Stimulated activated CD4-positive, alpha-beta T cell treated with anti-CD3 and anti-CD28 coated beads, Interleukin-4, amount 100 ng/mL, for 4 hours (primary cell): Measurements from ENCODE around the gene OSBP2.

Experiments
- DNase-seq, 2 experiments: peaks; one replicate each; pipeline ENCODE4 v3.0.0-alpha.2; 2020

Gene OSBP2

DNA sequence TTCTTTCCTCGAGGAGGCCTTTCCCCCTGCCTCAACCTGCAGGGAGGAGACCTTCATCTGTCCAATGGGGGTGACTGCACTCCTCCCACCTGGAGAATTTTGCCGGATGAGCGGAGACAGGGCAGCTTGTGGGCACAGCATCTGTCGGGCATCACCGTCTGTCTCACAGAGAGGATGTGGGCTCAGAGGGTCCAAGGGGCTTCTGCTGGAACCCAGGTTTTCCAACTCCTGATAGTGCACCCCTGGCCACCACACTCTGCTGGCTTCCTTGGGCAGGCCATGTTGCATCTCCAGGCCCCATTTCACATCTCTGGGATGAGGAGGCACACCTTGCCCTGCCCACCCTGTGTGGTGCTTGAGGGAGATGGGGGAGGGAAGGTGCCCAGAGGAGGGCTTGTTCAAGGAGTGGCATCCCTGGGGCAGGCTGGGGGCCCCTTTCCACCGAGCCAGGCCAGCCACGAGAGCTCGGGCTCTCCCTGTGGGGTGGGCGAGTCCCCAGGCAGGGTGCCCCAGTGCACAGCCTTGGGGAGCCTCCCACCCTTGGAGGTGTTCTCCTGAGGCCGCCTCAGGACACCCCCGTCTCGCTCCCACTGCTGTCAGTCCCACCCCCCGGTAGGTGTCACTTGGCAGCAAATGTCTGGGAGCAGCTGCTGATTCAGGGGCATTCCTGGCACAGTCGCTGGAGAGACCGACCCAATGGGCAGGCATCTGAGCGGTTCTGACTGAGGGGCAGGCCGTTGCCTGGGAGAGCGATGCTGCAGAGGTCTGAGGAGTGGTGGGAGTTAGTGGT is 189.7 kb downstream of the OSBP2 start:
- DNase-seq: no peak

DNA sequence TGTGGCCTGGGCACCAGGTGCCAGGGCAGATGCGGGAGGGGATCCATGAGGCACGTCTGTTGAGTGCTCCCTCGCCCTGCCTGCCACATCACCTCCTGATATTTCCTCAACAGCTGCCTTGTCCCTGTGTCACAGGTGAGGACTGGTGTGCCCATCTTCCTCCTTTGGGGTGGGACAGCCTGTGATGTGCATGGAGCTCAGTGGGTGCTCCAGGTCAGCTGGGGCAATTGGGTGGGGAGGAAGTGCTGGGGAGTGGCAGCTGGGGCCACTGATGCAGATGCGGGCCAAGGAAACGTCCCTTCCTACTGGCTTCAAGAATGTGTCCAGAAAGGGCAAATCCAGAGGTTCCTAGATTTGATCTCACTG is 190.3 kb downstream of the OSBP2 start:
- no peak for DNase-seq

DNA sequence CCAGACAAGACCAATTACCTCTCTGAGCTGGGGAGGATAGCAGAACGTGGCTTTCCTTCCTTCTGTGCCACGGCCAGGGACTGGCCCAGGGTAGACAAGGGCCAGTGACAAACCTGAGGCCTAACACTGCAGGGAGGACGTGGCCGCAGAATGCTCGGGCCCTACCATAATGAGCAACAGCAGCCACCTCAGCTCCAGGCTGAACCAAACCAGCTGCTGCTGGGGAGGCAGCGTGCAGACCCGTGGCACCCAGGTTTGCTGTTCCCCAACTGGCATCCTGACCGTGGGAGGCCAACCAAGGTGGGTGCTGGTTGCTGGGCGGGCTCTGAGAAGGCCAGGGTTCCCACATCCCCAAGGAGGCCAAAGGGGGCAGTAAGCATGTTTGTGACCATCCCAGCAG is 190.9 kb downstream of the OSBP2 start:
- DNase-seq: no peak

DNA sequence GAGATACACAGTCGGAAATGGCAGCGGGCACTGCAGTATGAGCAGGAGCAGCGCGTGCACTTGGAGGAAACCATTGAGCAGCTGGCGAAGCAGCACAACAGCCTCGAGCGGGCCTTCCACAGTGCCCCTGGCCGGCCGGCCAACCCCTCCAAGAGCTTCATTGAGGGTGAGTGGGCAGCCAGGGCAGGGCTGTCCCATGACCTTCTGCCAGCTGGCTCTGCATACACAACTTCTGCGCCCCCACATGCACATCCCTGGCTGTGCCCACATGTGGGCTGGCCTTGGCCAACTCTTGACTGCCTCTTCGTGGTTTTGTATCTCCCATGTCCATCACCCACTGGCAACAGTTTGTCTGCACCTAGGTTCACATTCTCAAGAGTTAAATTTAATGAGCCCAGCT is 192.8 kb downstream of the OSBP2 start:
- no peak for DNase-seq

DNA sequence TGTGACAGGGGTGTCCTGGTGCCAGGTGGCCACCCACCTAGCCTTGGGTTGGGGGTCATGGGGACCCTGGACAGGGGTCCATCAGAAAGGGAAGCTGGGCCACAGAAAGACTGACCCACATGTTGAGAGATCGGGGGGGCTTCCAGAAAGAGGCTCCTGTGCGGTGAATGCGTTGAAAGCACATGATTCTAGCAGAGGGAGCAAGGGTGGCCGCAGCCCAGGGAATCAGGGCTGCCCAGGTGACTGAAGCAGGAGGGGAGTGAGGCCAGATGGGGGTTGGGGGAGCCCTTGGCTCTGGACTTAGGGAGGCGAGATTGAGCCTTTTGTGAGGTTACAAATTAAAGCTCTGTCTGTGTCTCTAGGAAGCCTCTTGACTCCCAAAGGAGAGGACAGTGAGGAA is 193.2 kb downstream of the OSBP2 start:
- no peak for DNase-seq

DNA sequence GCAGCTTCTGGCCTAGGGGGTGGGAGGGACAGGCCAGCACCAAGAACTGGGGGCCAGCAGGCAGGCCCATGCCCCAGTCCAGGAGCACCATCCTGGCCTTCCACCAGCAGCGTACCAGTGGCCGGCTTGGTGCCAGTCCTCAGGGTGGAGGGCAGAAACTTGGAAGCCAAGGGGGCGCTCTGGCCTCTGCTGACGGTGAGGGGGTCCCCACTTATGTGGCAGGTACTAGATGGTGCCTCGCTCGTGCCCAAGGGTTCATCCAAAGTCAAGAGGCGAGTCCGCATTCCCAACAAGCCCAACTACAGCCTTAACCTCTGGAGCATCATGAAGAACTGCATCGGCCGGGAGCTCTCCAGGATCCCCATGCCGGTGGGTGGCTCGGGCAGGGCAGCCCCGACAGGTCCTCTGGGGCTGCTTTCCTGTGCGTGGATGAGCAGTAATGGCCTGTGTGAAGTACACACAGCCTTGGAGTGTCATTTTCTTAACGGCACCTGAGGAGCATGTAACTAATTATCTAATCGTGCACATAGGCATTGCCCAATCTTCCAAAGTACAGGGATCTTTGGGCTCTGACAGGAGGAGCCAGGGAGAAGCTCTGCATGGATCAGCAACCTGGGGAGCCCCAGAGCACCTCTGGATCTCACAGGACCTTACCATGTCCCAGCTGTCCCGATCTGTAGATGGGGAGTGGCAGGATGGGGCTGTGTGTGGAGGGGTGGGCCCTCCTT is 194.8 kb downstream of the OSBP2 start:
- no peak for DNase-seq

DNA sequence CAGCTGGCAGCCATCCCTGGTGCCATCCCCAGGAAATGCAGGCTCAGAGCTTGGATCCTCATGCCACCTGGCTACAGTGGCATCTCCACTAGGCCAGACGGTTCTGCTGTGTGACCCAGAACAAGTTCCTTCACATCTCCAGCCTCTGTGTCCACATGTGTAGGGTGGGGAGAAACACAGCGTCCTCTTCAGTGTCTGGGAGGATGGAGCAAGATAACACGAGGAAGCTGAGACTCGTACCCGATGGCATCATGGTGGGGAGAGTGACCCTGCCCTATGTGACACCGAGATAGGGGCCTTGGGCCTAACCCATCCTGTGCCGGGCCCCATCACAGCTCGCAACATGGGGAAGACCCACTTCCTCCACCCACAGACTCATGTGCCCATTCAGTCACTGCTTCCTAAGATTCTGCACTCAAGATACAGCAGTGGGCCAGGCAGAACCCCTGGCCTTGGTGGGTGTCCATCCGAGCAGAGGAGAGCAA is 195.4 kb downstream of the OSBP2 start:
- no peak for DNase-seq

DNA sequence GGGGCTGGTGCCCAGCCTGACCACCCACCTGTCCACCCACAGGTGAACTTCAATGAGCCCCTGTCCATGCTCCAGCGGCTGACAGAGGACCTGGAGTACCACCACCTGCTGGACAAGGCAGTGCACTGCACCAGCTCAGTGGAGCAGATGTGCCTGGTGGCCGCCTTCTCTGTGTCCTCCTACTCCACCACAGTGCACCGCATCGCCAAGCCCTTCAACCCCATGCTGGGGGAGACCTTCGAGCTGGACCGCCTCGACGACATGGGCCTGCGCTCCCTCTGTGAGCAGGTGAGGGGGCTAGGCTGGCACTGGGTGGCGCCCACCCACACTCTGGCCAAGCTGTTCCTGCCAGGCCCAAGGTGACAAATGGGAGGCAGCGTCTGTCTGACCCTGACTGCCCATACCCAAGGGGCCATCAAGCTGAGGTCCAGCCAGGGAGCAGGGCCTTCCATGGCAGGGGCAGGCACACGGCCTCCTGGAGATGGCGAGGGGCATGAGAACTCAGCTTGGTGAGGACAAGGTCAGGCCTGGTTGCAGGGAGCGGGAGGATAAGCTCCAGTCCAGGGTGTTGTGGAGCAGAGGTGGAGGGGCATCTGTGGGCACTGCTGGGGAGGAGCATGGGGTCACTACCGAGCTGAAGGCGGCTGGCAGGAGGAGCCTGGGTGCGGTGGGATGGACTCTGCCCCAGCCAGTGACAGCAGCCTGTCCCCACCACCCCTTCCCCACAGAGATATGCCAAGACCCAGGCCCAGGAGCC is 196.2 kb downstream of the OSBP2 start:
- DNase-seq: peak; percentile 13 to 27

DNA sequence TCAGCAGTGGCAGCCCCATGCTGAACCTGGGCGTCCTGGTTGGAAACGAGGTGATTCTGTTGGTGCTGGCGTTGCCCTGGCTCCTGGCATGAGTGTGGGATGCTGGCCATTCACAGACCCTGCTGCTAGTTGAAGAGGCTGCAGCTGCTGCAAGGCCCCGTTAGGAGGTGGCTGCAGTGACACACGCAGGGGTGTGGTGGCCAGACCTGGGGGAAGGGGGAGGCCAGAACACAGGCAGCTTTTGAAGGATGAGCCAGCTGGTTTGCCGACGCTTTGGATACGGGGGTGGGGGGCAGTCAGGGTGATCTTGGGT is 196.7 kb downstream of the OSBP2 start:
- DNase-seq: no peak

DNA sequence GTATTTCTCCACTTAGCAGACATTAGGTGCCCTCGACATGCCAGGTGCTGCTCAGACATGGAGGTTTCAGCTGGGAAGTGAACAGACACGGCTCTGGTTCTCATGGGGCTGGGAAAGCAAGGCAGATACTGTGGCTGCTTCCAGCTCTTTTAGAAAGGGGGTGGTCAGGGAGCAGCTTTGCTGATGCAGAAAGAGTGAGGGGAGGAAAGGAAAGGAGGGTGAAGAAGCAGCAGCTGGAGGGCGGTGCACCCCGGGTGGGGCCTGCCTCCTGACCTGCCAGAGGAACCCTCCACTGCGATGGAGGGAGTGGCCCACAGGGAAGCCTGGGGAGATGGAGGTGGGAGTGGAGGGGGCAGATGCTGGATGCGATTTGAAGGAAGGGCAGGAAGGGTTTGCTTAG is 197.1 kb downstream of the OSBP2 start:
- DNase-seq: no peak

DNA sequence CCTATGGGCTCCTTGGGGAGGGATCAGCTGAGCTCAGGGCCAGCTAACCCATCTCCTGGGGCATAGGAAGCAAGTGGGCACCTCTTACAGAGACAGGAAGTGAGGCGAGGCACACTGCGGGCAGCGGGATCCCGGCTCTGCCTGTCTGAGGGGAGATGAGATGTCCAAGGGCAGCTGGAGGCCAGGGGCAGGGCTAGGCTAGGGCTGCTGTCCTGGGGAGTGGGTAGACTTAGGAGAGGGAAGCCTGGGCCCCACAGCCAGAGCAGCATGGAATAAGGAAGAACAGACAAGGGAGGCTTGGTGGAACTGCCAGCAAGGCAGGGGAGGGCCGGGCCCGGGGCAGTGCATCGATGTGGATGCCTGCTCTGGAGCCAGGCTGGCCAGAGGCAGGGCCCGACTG is 197.6 kb downstream of the OSBP2 start:
- no peak for DNase-seq

DNA sequence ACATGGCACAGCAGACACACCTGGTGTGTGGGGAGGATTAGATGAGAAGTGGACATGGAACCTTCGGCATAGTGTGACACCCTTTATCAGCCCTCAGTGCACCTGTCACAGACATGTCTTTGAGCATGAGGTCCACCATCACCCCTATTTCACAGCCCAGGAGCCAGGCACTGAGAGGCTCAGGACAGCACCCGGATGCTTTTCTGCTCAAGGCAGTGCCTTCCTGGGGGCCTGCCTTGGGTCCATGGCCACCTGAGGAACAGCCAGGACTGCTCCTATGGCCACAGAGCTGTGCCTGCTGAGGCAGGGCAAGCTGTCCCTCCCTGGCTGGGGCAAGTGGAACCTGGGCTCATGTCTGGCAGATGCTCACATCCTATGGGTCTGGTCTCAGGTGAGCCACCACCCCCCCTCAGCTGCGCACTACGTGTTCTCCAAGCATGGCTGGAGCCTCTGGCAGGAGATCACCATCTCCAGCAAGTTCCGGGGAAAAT is 198.1 kb downstream of the OSBP2 start:
- DNase-seq: no peak

DNA sequence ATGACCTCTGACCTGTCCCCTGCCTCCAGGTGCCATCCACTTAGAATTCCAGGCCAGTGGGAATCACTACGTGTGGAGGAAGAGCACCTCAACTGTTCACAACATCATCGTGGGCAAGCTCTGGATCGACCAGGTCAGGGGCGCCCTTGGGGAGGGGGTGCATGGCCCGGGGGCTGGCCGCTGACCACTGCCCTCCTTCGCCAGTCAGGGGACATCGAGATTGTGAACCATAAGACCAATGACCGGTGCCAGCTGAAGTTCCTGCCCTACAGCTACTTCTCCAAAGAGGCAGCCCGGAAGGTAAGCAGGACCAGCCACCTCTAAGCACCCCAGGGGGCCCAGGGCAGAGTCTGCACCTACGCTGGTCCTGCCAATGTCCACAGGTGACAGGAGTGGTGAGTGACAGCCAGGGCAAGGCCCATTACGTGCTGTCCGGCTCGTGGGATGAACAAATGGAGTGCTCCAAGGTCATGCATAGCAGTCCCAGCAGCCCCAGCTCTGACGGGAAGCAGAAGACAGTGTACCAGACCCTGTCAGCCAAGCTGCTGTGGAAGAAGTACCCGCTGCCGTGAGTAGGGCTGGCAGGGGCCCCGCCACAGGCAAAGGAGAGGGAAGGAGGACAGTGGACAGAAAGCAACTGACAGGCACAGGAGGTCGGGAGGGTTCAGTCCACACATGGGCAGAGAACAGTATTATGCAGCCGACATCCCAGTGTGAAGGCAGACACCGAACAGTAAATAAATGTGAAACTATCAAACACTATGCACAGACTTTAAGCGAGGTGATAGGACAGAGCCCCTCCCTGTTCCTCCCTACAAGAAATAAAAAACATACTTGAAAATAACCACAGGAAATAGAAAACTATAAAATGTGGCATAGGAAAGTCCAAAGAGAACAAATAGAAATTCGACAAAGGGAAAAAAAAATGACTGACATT is 199.0 kb downstream of the OSBP2 start:
- DNase-seq: no peak

DNA sequence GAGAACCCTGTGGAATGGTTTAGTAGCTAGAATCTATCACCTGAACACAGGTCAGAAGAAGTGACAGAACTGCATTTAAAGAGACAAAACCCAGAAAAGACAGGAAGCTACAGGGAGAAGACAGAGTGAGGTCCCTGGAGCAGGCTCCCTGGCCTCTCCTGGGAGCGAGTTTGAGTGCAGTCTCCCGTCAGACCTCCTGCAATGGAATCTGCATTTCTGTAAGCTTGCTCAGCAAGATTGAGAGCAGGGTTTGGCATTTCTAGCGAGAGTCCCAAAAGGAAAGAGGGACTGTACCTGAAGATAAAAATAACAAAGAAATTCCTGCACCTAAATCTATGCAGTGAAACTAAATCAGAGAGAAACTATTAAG is 199.7 kb downstream of the OSBP2 start:
- DNase-seq: no peak

DNA sequence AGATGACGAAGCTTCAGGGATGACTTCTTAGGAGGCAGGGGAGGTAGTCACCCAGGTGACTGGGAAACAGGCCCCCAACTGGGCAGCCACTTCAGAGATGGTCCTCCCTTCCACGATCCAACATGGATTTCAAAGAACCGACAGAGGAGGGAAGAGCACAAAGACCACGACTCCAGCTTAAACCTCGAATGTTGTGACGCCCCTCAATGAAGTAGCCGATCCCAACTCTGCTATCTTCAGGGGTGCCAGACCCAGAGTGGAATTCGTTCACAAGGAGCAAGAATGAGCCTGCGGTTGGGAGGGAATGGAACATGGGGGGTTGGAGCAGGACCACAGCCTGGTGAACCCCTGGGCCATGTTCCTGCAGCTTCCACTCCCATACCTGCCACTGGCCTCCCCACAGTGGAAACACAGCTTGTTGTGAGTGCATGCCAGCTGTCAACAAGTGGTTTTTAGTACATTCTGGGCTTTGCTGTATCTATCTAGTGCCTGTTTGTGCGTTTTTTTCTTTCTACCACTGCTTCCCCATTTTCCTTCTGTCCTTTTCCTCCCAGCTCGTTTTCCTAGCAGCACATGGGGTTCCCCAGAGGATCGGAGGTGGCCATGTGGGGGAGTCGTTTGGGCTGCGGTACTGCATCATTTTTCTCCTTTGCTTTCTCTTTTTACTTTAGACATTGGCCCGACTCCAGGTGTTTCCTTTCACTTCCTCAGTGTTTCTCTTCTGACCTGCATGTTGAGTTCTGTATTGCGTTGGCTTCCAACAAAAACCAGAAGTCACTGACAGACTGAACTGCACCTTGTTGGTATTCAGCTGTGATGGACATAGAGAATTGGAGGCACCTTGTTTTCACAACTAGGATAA is 208.1 kb downstream of the OSBP2 start:
- DNase-seq: no peak

DNA sequence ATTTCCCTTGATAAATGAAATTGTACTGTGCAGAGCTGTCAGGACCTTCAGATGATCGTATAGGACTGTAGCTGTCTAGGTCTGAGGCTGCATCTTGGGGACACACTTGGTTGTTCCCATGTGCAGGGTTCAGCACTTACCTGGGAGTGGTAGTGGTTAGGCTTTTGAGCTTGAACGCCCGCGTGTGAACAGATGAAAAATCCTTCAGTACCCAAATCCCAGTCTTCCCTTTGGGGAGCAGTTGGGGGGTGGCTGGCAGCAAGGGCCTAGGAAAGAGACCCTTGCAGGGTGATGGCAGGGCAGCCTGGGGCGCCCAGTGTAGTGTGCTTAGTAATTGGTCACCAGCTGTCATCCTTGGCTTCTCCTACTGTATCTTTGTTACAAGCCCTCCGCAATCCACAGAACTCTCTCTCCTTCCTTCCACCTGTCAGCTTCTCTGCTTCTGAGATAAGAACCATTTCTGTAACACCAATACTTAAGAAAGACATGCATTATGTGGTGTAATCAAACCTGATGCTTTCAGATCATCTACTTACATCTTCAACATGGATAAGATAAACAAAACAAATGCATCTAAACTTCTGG is 209.3 kb downstream of the OSBP2 start:
- no peak for DNase-seq

DNA sequence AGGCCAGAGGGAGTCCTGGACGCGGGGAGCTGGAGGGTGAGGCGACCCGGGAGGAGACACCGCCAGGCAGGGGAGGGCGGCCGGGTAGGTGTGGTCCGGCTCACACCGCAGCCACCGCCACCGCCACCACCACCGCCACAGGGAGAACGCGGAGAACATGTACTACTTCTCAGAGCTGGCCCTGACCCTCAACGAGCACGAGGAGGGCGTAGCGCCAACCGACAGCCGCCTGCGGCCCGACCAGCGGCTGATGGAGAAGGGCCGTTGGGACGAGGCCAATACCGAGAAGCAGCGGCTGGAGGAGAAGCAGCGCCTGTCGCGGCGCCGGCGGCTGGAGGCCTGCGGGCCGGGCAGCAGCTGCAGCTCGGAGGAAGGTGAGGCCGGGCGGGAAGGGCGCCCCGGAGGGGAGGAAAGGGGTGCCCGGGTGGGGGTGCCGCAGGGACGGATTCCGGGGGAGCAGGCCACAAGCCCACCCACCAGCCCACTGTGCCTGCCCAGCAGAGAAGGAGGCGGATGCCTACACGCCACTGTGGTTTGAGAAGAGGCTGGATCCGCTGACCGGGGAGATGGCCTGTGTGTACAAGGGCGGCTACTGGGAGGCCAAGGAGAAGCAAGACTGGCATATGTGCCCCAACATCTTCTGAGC is 211.1 kb downstream of the OSBP2 start:
- DNase-seq: no peak

DNA sequence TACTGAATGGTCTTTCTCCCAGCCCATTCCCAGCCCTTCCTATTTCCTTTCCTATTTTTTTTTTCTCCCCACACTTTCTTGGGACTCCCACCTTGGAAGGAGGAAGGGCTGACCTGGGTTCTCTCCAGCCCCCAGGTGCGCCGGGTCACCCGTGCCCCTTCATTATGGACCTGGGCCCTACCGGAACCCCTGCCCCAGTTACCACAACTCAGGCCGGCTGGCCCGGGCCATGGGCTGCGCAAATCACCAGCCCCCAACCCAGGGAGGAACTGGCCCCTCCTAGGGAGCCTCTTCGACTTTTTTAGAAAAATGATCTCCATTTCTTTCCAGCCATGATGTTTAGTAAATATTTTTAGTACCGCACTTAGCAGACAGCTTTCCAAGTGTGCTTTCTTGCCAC is 211.7 kb downstream of the OSBP2 start:
- no peak for DNase-seq

DNA sequence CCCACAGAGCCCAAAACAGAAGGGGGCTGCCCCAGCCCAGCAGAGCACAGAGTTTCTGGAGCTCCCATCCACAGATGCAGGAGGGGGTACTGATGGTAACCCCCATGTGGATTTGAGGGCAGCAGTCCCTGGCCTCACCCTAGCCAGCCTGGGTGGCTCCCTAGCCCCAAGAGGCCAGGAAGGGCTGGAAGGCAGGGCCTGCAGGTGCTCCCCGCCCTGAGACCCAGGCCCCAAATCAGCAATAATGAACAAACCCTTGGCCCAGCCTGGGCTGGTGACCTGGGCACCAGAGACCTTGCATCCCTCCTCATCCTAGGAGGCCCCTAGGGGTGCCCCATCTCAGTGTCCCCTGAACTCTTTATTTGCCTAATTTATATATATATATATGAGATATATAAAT is 212.3 kb downstream of the OSBP2 start:
- DNase-seq: no peak

DNA sequence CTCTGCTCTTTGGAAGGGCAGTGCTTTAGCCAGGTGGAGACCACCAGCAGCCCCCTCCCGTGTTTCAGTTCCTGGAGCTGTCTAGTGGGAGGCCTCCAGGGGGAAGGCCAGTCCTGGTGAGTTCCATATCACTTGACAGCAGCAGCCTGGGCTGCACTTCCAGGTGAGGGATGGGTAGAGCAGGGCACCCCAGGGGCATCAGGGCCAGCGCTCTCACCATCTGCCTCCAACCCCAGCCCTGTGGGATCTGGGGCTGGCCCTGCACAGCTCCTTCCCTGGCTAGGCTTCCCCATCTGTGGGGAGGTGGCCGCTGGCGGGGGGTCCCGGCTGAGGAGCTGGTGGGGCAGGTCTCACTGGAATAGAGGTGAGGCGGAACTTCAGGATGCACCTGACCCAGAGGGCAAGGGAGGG is 213.4 kb downstream of the OSBP2 start:
- DNase-seq: no peak

DNA sequence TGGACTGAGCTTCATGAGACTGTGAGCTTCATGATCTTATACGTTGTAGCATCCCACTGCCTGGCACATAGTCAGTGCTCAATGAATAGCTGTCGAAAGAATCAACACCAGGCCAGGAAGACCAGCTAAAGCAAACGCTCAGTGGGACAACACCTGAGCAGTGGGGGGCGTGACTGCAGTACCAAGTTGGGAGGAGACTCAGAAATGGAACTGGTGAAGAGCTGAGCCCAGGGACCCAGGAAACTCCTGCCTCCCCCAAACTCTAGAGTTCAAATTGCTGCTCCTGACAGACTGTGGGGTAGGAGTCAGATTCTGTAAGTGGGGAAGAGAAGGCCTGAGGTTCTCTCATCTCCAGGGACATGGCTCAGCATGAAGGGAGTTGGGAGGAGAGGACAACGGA is 214.6 kb downstream of the OSBP2 start:
- DNase-seq: no peak
